ENCODE measurements around the gene ELOVL6. TPM values are rescaled to one million over a fixed set of nuclear protein-coding genes. Genes with fewer than 3 reads are reported as not detected.
"Not testable (repeated sequence)": the region's sequence is repeated elsewhere in the genome, so short reads cannot be mapped to it uniquely, and the experiment has no call there.

The ELOVL6 gene
- total RNA-seq = 10 to 100 TPM; 10.3 to 60.3 (median 28.4) TPM

GRCh38 chr4:110198435-110199416 lies at the start of gene ELOVL6:
Gene ELOVL6 (minus strand): TSS chr4:110198615. CDS start chr4:110198335, 280 bp downstream.
- in situ Hi-C loops (cut with MboI; ENCODE audit: low pct_unique_long_range_greater_than_20kb in 2 of 9, low sequenced_read_pairs in 9 of 9, unreplicated experiment in 9 of 9) = no loop called here
- WGBS, 10 experiments = 0 to 6% (median 0%) methylated on average over 1 to 8 of the region's 48 CpGs; no CpG with 5 or more reads in 5 of the 10 experiments
- H3K4me3 ChIP-seq = peak within 1 kb of the TSS; percentile 50 to 92 (median 81)
- peaks cover 27 to 31% of the 10 kb centered on the region in 2 donors for H3K4me1 ChIP-seq (replicated peaks in 1 of 2)
- peak within 1 kb of the TSS; percentile 84 to 94 for H3K27ac ChIP-seq
- ATAC-seq (replicated peaks in 6 of 8) = peak; percentile 39 to 65 (median 59)

- ATAC-seq (replicated peaks in 6 of 8) = peak in 5 of 8 experiments; percentile 22 to 60 (median 41)
- Histone ChIP-seq H3K4me3 (no peak overlapping the region), H3K4me1 (replicated peaks in 1 of 2) (no peaks in the 10 kb centered on the region), H3K27ac (no peak overlapping the region)
- WGBS, 10 experiments = 45 to 84% (median 70%) methylated on average over 1 to 4 of the region's 4 CpGs; no CpG with 5 or more reads in 4 of the 10 experiments
- in situ Hi-C loops (cut with MboI; ENCODE audit: low pct_unique_long_range_greater_than_20kb in 2 of 9, low sequenced_read_pairs in 9 of 9, unreplicated experiment in 9 of 9) = no loop called here
These were observed 49.7 kb upstream of the ELOVL6 start for GRCh38 chr4:110248100-110248499.

GRCh38 chr4:110247591-110247990 lies 49.2 kb upstream of the ELOVL6 start:
- 40 to 100% (median 88%) methylated on average over 1 to 3 of the region's 3 CpGs; no CpG with 5 or more reads in 3 of the 10 experiments for WGBS, 10 experiments
- Histone ChIP-seq H3K4me1 (replicated peaks in 1 of 2) (no peaks in the 10 kb centered on the region), H3K4me3 (no peak overlapping the region), H3K27ac (no peak overlapping the region)
- in situ Hi-C loops (cut with MboI; ENCODE audit: low pct_unique_long_range_greater_than_20kb in 2 of 9, low sequenced_read_pairs in 9 of 9, unreplicated experiment in 9 of 9) = no loop called here
- no peak for ATAC-seq (replicated peaks in 6 of 8)

- no peaks in the 10 kb centered on the region for H3K4me1 ChIP-seq (replicated peaks in 1 of 2)
- in situ Hi-C loops (cut with MboI; ENCODE audit: low pct_unique_long_range_greater_than_20kb in 2 of 9, low sequenced_read_pairs in 9 of 9, unreplicated experiment in 9 of 9) = no loop called here
- WGBS, 10 experiments = 0 to 95% (median 60%) methylated on average over 1 to 5 of the region's 5 CpGs; no CpG with 5 or more reads in 1 of the 10 experiments
- H3K27ac ChIP-seq = no peak overlapping the region
- H3K4me3 ChIP-seq = no peak overlapping the region
- ATAC-seq (replicated peaks in 6 of 8) = peak in 2 of 8 experiments; percentile 49 to 81
These were observed 47.2 kb upstream of the ELOVL6 start for GRCh38 chr4:110245577-110245976.

GRCh38 chr4:110236324-110236723 lies 37.9 kb upstream of the ELOVL6 start:
- no peak for ATAC-seq (replicated peaks in 6 of 8)
- H3K4me3 ChIP-seq = no peak overlapping the region
- in situ Hi-C loops (cut with MboI; ENCODE audit: low pct_unique_long_range_greater_than_20kb in 2 of 9, low sequenced_read_pairs in 9 of 9, unreplicated experiment in 9 of 9) = no loop called here
- no peak overlapping the region for H3K27ac ChIP-seq
- 20 to 100% (median 100%) methylated on average over 1 of the region's 1 CpG; no CpG with 5 or more reads in 7 of the 10 experiments for WGBS, 10 experiments
- no peaks in the 10 kb centered on the region for H3K4me1 ChIP-seq (replicated peaks in 1 of 2)

- H3K4me3 ChIP-seq; ATAC-seq (replicated peaks in 6 of 8); in situ Hi-C loops (cut with MboI; ENCODE audit: low pct_unique_long_range_greater_than_20kb in 2 of 9, low sequenced_read_pairs in 9 of 9, unreplicated experiment in 9 of 9); H3K4me1 ChIP-seq (replicated peaks in 1 of 2); H3K27ac ChIP-seq: not testable (repeated sequence)
- 57 to 85% (median 74%) methylated on average over 2 to 9 of the region's 11 CpGs; no CpG with 5 or more reads in 3 of the 10 experiments for WGBS, 10 experiments
These were observed 35.2 kb upstream of the ELOVL6 start for GRCh38 chr4:110233581-110233980.

GRCh38 chr4:110231869-110232268 lies 33.5 kb upstream of the ELOVL6 start:
- in situ Hi-C loops (cut with MboI; ENCODE audit: low pct_unique_long_range_greater_than_20kb in 2 of 9, low sequenced_read_pairs in 9 of 9, unreplicated experiment in 9 of 9) = no loop called here
- ATAC-seq (replicated peaks in 6 of 8) = no peak
- no peaks in the 10 kb centered on the region for H3K4me1 ChIP-seq (replicated peaks in 1 of 2)
- H3K27ac ChIP-seq = no peak overlapping the region
- H3K4me3 ChIP-seq = no peak overlapping the region
- 40 to 100% (median 93%) methylated on average over 1 to 4 of the region's 4 CpGs; no CpG with 5 or more reads in 1 of the 10 experiments for WGBS, 10 experiments

GRCh38 chr4:110229266-110229665 lies 30.9 kb upstream of the ELOVL6 start:
- H3K4me3 ChIP-seq = no peak overlapping the region
- H3K27ac ChIP-seq = no peak overlapping the region
- ATAC-seq (replicated peaks in 6 of 8) = no peak
- 80 to 100% (median 100%) methylated on average over 1 of the region's 2 CpGs; no CpG with 5 or more reads in 7 of the 10 experiments for WGBS, 10 experiments
- in situ Hi-C loops (cut with MboI; ENCODE audit: low pct_unique_long_range_greater_than_20kb in 2 of 9, low sequenced_read_pairs in 9 of 9, unreplicated experiment in 9 of 9) = no loop called here
- no peaks in the 10 kb centered on the region for H3K4me1 ChIP-seq (replicated peaks in 1 of 2)

GRCh38 chr4:110224812-110225211 lies 26.4 kb upstream of the ELOVL6 start:
- no peaks in the 10 kb centered on the region for H3K4me1 ChIP-seq (replicated peaks in 1 of 2)
- ATAC-seq (replicated peaks in 6 of 8) = no peak
- no peak overlapping the region for H3K27ac ChIP-seq
- 0 to 33% (median 15%) methylated on average over 1 to 4 of the region's 4 CpGs; no CpG with 5 or more reads in 2 of the 10 experiments for WGBS, 10 experiments
- in situ Hi-C loops (cut with MboI; ENCODE audit: low pct_unique_long_range_greater_than_20kb in 2 of 9, low sequenced_read_pairs in 9 of 9, unreplicated experiment in 9 of 9) = loop anchor here in 2 of 9 experiments (25.0 kb wide), 2 partner anchors 188 to 213 kb away; no protein-coding TSS in a partner anchor
- H3K4me3 ChIP-seq = no peak overlapping the region

- H3K27ac ChIP-seq = no peak overlapping the region
- 42 to 100% (median 71%) methylated on average over 1 to 2 of the region's 2 CpGs; no CpG with 5 or more reads in 2 of the 10 experiments for WGBS, 10 experiments
- in situ Hi-C loops (cut with MboI; ENCODE audit: low pct_unique_long_range_greater_than_20kb in 2 of 9, low sequenced_read_pairs in 9 of 9, unreplicated experiment in 9 of 9) = loop anchor here in 2 of 9 experiments (25.0 kb wide), 2 partner anchors 187 to 212 kb away; no protein-coding TSS in a partner anchor
- H3K4me3 ChIP-seq = no peak overlapping the region
- no peak for ATAC-seq (replicated peaks in 6 of 8)
- H3K4me1 ChIP-seq (replicated peaks in 1 of 2) = no peaks in the 10 kb centered on the region
These were observed 25.7 kb upstream of the ELOVL6 start for GRCh38 chr4:110224142-110224541.

- in situ Hi-C loops (cut with MboI; ENCODE audit: low pct_unique_long_range_greater_than_20kb in 2 of 9, low sequenced_read_pairs in 9 of 9, unreplicated experiment in 9 of 9) = loop anchor here in 2 of 9 experiments (25.0 kb wide), 2 partner anchors 182 to 207 kb away; no protein-coding TSS in a partner anchor
- ATAC-seq (replicated peaks in 6 of 8); H3K4me3 ChIP-seq; H3K27ac ChIP-seq; H3K4me1 ChIP-seq (replicated peaks in 1 of 2): not testable (repeated sequence)
- 40 to 100% (median 86%) methylated on average over 1 of the region's 1 CpG; no CpG with 5 or more reads in 3 of the 10 experiments for WGBS, 10 experiments
These were observed 20.5 kb upstream of the ELOVL6 start for GRCh38 chr4:110218935-110219334.

GRCh38 chr4:110217181-110217580 lies 18.8 kb upstream of the ELOVL6 start:
- 0 to 100% (median 79%) methylated on average over 1 to 4 of the region's 4 CpGs; no CpG with 5 or more reads in 1 of the 10 experiments for WGBS, 10 experiments
- H3K27ac ChIP-seq; H3K4me3 ChIP-seq; ATAC-seq (replicated peaks in 6 of 8); H3K4me1 ChIP-seq (replicated peaks in 1 of 2): not testable (repeated sequence)
- in situ Hi-C loops (cut with MboI; ENCODE audit: low pct_unique_long_range_greater_than_20kb in 2 of 9, low sequenced_read_pairs in 9 of 9, unreplicated experiment in 9 of 9) = loop anchor here in 2 of 9 experiments (25.0 kb wide), 2 partner anchors 180 to 205 kb away; no protein-coding TSS in a partner anchor

GRCh38 chr4:110216129-110216528 lies 17.7 kb upstream of the ELOVL6 start:
- Histone ChIP-seq H3K4me1 (replicated peaks in 1 of 2) (no peaks in the 10 kb centered on the region), H3K4me3 (no peak overlapping the region), H3K27ac (no peak overlapping the region)
- no peak for ATAC-seq (replicated peaks in 6 of 8)
- in situ Hi-C loops (cut with MboI; ENCODE audit: low pct_unique_long_range_greater_than_20kb in 2 of 9, low sequenced_read_pairs in 9 of 9, unreplicated experiment in 9 of 9) = loop anchor here in 2 of 9 experiments (25.0 kb wide), 2 partner anchors 179 to 204 kb away; no protein-coding TSS in a partner anchor
- WGBS, 10 experiments = 77 to 100% (median 100%) methylated on average over 2 to 6 of the region's 6 CpGs; no CpG with 5 or more reads in 5 of the 10 experiments

All from motor neuron (in vitro differentiated cells).